PC-3 (cell line): ENCODE results near the gene L3MBTL2. TPM values are rescaled to one million over a fixed set of nuclear protein-coding genes. Genes with fewer than 3 reads are reported as not detected.

Source experiments
- ATAC-seq: fragments of 200-7000 bp; cut with Tn5 transposase; 2 replicates; pipeline ENCODE4 v1.9.1; 2020; ENCODE audit warnings: mild to moderate bottlenecking, moderate library complexity
- BruUV-seq: library from RNA; stranded (reverse); fragments of 400-500 nt; replicated peaks from 2 replicates; lab custom pipeline; 2021; lab: Mats Ljungman, UMichigan
- CTCF ChIA-PET: fragments of 300-600 bp; sonication (Branson Sonifier 250); formaldehyde crosslinking; loops from one replicate; lab custom pipeline; 2022; ENCODE audit warnings: antibody characterized with exemption; lab: Charles Lee
- POLR2A ChIA-PET: fragments of 300-600 bp; sonication (Branson Sonifier 250); formaldehyde crosslinking; loops from one replicate; lab custom pipeline; 2022; ENCODE audit warnings: antibody characterized with exemption; ENCODE audit not compliant: unreplicated experiment; lab: Charles Lee
- DNase-seq: peaks from one replicate; pipeline ENCODE4 v3.0.0-alpha.2; 2015
- H2AFZ ChIP-seq: fragments of 300-600 bp; sonication (generic); 2 replicates; pipeline ENCODE4 v1.6.0; 2016; ENCODE audit warnings: antibody characterized with exemption, low read length
- H3F3A ChIP-seq: fragments of 300-600 bp; sonication (generic); one replicate; pipeline ENCODE4 v1.6.0; 2017; ENCODE audit warnings: antibody characterized with exemption, low read length, control low read depth, mild to moderate bottlenecking; ENCODE audit not compliant: unreplicated experiment
- H3K27ac ChIP-seq: fragments of 300-600 bp; sonication (generic); 2 replicates; pipeline ENCODE4 v1.5.1; 2016; ENCODE audit warnings: mild to moderate bottlenecking, low read length
- H3K27me3 ChIP-seq: fragments of 300-600 bp; sonication (generic); 2 replicates; pipeline ENCODE4 v1.6.1; 2016; ENCODE audit warnings: low read length, mixed read lengths
- H3K36me3 ChIP-seq: fragments of 300-600 bp; sonication (generic); 2 replicates; pipeline ENCODE4 v1.6.1; 2016; ENCODE audit warnings: low read depth, mixed run types, low read length, mixed read lengths
- H3K4me1 ChIP-seq: fragments of 300-600 bp; sonication (generic); 2 replicates; pipeline ENCODE4 v1.5.1; 2016; ENCODE audit warnings: low read length; ENCODE audit not compliant: insufficient read depth
- H3K4me2 ChIP-seq: fragments of 300-600 bp; sonication (generic); 2 replicates; pipeline ENCODE4 v1.6.0; 2016; ENCODE audit warnings: low read length
- H3K4me3 ChIP-seq: fragments of 300-600 bp; sonication (generic); 2 replicates; pipeline ENCODE4 v1.5.1; 2016; ENCODE audit warnings: mild to moderate bottlenecking, low read length, mixed read lengths
- H3K79me2 ChIP-seq: fragments of 300-600 bp; sonication (generic); 2 replicates; pipeline ENCODE4 v1.6.1; 2017; ENCODE audit warnings: low read length, mixed read lengths
- H3K9ac ChIP-seq: fragments of 300-600 bp; sonication (generic); 2 replicates; pipeline ENCODE4 v1.6.0; 2016; ENCODE audit warnings: mild to moderate bottlenecking, low read length
- H3K9me2 ChIP-seq: fragments of 300-600 bp; sonication (generic); replicated peaks from 2 replicates; pipeline ENCODE4 v1.6.1; 2016; ENCODE audit warnings: mixed run types, low read length, mixed read lengths
- H3K9me3 ChIP-seq: fragments of 300-600 bp; sonication (generic); 2 replicates; pipeline ENCODE4 v1.6.1; 2016; ENCODE audit warnings: low read length, mixed read lengths
- H4K20me1 ChIP-seq: fragments of 300-600 bp; sonication (generic); 2 replicates; pipeline ENCODE4 v1.6.1; 2016; ENCODE audit warnings: low read length, mixed read lengths
- EZH2 ChIP-seq: fragments of 300-600 bp; sonication (generic); IDR thresholded peaks from one replicate; pipeline ENCODE4 v1.6.1; 2017; ENCODE audit warnings: antibody characterized with exemption, mild to moderate bottlenecking, low read length; ENCODE audit not compliant: unreplicated experiment
- EZH2phosphoT487 ChIP-seq: fragments of 300-600 bp; sonication (generic); IDR thresholded peaks from 2 replicates; pipeline ENCODE4 v1.6.1; 2018; ENCODE audit warnings: mild to moderate bottlenecking, antibody characterized with exemption, low read length, borderline replicate concordance
- intact Hi-C: fragments of 100-400 bp; cut with micrococcal nuclease; formaldehyde crosslinking; loops from 2 replicates; pipeline ENCODE4 v1.9.0; 2023
- total RNA-seq: library from RNA; depleted of rRNA; stranded (reverse); fragments of >200 nt; gene quantifications from 2 replicates; pipeline ENCODE4 v1.2.3, GENCODE V29; 2014
- TF ChIP-seq, protein P1 (sequence below): fragments of 300-600 bp; sonication (generic); conservative IDR thresholded peaks from 2 replicates; pipeline ENCODE4 v1.5.1; 2017; ENCODE audit warnings: antibody characterized with exemption, low read depth, mild to moderate bottlenecking, low read length

Gene L3MBTL2
- total RNA-seq, 1 experiment from 2014 or later: 22.7 TPM

GRCh38 chr22:41177040-41177621, 28.0 kb upstream of the L3MBTL2 start:
- BruUV-seq: TSS peak; percentile 16
- no peak overlapping the region for H3K4me2 ChIP-seq
- peaks cover 25% of the 10 kb centered on the region for H3K36me3 ChIP-seq

DNA sequence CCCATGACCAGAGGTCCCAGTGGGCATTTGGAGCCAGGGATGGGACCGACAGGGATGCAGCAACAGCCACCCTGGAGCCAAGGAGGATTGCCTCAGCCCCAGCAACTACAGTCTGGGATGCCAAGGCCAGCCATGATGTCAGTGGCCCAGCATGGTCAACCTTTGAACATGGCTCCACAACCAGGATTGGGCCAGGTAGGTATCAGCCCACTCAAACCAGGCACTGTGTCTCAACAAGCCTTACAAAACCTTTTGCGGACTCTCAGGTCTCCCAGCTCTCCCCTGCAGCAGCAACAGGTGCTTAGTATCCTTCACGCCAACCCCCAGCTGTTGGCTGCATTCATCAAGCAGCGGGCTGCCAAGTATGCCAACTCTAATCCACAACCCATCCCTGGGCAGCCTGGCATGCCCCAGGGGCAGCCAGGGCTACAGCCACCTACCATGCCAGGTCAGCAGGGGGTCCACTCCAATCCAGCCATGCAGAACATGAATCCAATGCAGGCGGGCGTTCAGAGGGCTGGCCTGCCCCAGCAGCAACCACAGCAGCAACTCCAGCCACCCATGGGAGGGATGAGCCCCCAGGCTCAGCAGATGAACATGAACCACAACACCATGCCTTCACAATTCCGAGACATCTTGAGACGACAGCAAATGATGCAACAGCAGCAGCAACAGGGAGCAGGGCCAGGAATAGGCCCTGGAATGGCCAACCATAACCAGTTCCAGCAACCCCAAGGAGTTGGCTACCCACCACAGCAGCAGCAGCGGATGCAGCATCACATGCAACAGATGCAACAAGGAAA, 27.3 kb upstream of the L3MBTL2 start:
- Histone ChIP-seq H3K4me2 (no peak overlapping the region), H3K9ac (no peak overlapping the region), H2AFZ (no peak overlapping the region), H3K27me3 (no peaks in the 10 kb centered on the region), H3K4me3 (no peak overlapping the region), H3K4me1 (peaks cover 11% of the 10 kb centered on the region), H3K9me3 (no peaks in the 10 kb centered on the region), H3K27ac (no peak overlapping the region), H3K9me2 (no peaks in the 10 kb centered on the region), H3K36me3 (peaks cover 18% of the 10 kb centered on the region; the same call in 1 of the 2 replicates), H3K79me2 (no peaks in the 10 kb centered on the region), H4K20me1 (no peaks in the 10 kb centered on the region), H3F3A (no peaks in the 10 kb centered on the region)
- intact Hi-C loops: no loop called here
- ChIA-PET POLR2A (no interaction called here), CTCF (no interaction called here)
- BruUV-seq: no TSS peak
- no peak for DNase-seq
- TF ChIP-seq EZH2 (no peak), EZH2phosphoT487 (no peak)
- TF ChIP-seq, protein P1, sequence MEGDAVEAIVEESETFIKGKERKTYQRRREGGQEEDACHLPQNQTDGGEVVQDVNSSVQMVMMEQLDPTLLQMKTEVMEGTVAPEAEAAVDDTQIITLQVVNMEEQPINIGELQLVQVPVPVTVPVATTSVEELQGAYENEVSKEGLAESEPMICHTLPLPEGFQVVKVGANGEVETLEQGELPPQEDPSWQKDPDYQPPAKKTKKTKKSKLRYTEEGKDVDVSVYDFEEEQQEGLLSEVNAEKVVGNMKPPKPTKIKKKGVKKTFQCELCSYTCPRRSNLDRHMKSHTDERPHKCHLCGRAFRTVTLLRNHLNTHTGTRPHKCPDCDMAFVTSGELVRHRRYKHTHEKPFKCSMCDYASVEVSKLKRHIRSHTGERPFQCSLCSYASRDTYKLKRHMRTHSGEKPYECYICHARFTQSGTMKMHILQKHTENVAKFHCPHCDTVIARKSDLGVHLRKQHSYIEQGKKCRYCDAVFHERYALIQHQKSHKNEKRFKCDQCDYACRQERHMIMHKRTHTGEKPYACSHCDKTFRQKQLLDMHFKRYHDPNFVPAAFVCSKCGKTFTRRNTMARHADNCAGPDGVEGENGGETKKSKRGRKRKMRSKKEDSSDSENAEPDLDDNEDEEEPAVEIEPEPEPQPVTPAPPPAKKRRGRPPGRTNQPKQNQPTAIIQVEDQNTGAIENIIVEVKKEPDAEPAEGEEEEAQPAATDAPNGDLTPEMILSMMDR: no peak
- ATAC-seq: no peak

More at GRCh38 chr22:41177040-41177621, 28.0 kb upstream of the L3MBTL2 start:
- Histone ChIP-seq H2AFZ (no peak overlapping the region), H3K9me2 (no peaks in the 10 kb centered on the region), H3K27ac (no peak overlapping the region), H4K20me1 (no peaks in the 10 kb centered on the region), H3K27me3 (no peaks in the 10 kb centered on the region), H3K79me2 (no peaks in the 10 kb centered on the region), H3F3A (no peaks in the 10 kb centered on the region), H3K4me1 (peaks cover 11% of the 10 kb centered on the region), H3K4me3 (no peak overlapping the region), H3K9me3 (no peaks in the 10 kb centered on the region), H3K9ac (no peak overlapping the region)
- TF ChIP-seq EZH2 (no peak), EZH2phosphoT487 (no peak)
- TF ChIP-seq, protein P1: no peak
- DNase-seq (no peak), ATAC-seq (no peak)
- intact Hi-C loops: no loop called here
- POLR2A ChIA-PET: no interaction called here
- CTCF ChIA-PET: no interaction called here
